GM10847 (cell line): ENCODE results near the gene GOT2.

ENCODE experiments used
- POLR2A ChIP-seq: IDR thresholded peaks from 2 replicates; pipeline ENCODE4 v1.6.1; 2011; ENCODE audit not compliant: insufficient read length; ENCODE audit errors: extremely low read depth

GOT2 gene

DNA sequence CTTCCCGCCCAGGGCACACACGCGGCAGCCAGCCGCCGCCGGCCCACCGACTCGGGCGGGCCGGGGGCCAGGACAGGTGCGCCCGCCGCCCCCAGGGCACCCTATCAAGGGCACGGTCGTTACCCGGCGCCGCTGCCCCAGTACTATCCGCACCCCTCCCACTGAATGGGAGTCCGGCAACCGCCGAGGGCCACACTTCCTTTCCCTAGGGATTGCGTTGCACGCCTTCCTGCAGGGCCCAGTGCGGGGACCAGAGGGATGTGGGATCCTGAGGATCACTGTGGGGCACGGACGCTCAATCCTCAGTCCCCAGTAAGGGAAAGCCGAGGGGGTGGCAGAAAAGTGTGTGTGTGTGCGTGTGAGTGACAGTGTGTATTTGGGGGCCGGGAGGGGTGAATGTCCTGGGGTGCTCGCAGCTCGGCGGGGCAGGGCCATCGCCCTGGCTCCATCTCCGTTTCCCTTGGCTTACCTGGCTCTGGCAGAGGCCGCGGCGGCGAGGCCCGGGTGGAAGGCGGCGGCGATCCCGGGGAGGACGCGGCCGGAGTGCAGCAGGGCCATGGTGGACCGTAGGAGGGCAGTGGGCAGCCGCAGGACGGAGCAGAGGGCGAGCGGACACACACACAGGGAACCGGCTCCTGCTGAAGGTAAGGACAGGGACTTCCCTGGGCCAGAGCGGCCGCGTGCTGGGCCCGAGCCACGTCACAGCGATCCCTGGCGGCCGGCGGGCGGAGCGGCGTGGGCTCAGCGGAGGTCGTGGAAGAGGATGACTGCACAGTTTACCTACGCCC lies at the start of gene GOT2:
TSS of gene GOT2 (minus strand) at position 646 of the 788 bp plus-strand sequence. CDS start at position 558, 88 bp downstream.
- peak; percentile 44 for TF ChIP-seq POLR2A

GRCh38 chr16:58773870-58774269 lies 39.8 kb upstream of the GOT2 start:
- no peak for TF ChIP-seq POLR2A

DNA sequence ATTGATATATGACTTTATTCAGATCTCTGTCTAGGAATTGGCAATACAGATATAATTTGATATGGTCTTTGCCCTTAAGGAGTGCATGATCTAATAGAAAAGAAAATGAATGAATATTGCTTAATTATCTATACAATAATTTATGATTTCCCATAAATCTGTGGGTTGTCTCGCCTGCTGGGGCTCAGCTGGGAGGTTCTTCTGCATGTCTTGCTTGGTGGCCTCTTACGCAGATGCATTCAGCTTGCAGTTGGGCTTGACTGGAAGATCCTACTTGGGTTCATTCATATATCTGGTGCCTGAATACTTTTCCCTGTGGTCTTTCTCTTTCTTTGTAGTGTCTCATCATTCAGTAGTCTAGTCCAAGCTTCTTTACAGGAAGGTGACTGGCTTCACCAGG lies 34.0 kb upstream of the GOT2 start:
- TF ChIP-seq POLR2A, result no peak

- TF ChIP-seq POLR2A, result no peak
Observed at GRCh38 chr16:58767581-58767980, 33.5 kb upstream of the GOT2 start.

- TF ChIP-seq POLR2A, result no peak
Observed at GRCh38 chr16:58756650-58757332, 22.7 kb upstream of the GOT2 start.

GRCh38 chr16:58755989-58756649 lies 22.0 kb upstream of the GOT2 start:
- TF ChIP-seq POLR2A, result no peak

GRCh38 chr16:58753711-58754134 lies 19.6 kb upstream of the GOT2 start:
- no peak for TF ChIP-seq POLR2A

DNA sequence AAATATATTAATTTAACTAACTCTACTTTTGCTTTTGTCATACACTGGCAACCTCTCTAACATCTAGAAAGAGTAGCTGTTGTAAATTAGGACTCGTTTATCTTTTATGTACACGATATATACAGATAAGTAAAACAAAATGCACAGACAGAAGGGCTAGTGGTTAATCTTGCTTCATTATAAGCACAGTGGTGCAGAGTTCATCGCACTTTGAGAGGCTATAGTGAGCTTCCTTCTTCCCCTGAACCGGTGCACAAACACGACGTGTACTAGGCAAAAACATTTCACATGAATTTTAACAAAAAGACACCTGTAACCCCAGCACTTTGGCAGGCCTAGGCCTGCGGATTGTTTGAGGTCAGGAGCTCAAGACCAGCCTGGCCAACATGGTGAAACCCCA lies 10.4 kb upstream of the GOT2 start:
- TF ChIP-seq POLR2A, result no peak

DNA sequence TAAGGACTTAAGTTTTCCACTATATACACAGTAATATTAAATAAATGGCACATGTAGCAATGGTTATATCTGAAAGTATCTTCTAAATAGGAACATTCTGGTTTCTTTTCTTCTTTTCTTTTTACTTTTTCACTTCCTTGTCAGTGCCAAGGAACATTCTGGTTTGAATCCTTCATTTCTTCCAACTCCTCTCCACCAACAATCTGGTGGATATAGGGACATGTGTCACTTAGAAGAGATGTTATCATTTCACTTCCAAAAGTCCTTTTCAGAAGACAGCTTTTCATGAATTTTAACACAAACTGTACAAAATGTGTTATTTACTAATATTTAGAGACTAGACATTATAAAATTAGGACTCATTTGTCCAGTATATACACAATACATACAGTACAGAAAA lies 7.9 kb upstream of the GOT2 start:
- no peak for TF ChIP-seq POLR2A

- TF ChIP-seq POLR2A, result no peak
Observed at GRCh38 chr16:58741166-58741565, 7.0 kb upstream of the GOT2 start.

- no peak for TF ChIP-seq POLR2A
Observed at GRCh38 chr16:58738672-58739296, 4.7 kb upstream of the GOT2 start.

DNA sequence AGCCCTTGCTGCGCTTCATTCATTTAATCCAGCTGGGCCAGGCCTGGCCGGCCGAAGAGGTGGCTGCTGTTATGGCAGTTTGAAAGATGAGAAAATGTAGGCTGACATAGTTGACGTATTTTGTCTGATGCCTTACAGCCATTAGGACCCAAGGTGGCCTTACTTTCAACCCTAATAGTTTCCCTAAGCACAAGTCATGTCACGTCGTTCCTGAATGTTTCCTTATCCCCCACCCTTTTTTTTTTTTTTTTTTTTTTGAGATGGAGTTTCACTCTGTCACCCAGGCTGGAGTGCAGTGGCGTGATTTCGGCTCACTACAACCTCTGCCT lies 307 bp upstream of the GOT2 start:
- TF ChIP-seq POLR2A, result no peak

- no peak for TF ChIP-seq POLR2A
Observed at GRCh38 chr16:58733248-58733670, 857 bp downstream of the GOT2 start.

GRCh38 chr16:58732545-58733247 lies 1.4 kb downstream of the GOT2 start:
- no peak for TF ChIP-seq POLR2A
